PC-3 (cell line): ENCODE measurements around the gene RNU7-1. TPM values are rescaled to one million over a fixed set of nuclear protein-coding genes. Genes with fewer than 3 reads are reported as not detected.

Experiments used
- ATAC-seq: fragments of 200-7000 bp; cut with Tn5 transposase; 2 replicates; pipeline ENCODE4 v1.9.1; 2020; ENCODE audit warnings: mild to moderate bottlenecking, moderate library complexity
- BruUV-seq: library from RNA; stranded (reverse); fragments of 400-500 nt; replicated peaks from 2 replicates; lab custom pipeline; 2021; lab: Mats Ljungman, UMichigan
- CTCF ChIA-PET: fragments of 300-600 bp; sonication (Branson Sonifier 250); formaldehyde crosslinking; loops from one replicate; lab custom pipeline; 2022; ENCODE audit warnings: antibody characterized with exemption; lab: Charles Lee
- POLR2A ChIA-PET: fragments of 300-600 bp; sonication (Branson Sonifier 250); formaldehyde crosslinking; loops from one replicate; lab custom pipeline; 2022; ENCODE audit warnings: antibody characterized with exemption; ENCODE audit not compliant: unreplicated experiment; lab: Charles Lee
- DNase-seq: peaks from one replicate; pipeline ENCODE4 v3.0.0-alpha.2; 2015
- H2AFZ ChIP-seq: fragments of 300-600 bp; sonication (generic); 2 replicates; pipeline ENCODE4 v1.6.0; 2016; ENCODE audit warnings: antibody characterized with exemption, low read length
- H3F3A ChIP-seq: fragments of 300-600 bp; sonication (generic); one replicate; pipeline ENCODE4 v1.6.0; 2017; ENCODE audit warnings: antibody characterized with exemption, low read length, control low read depth, mild to moderate bottlenecking; ENCODE audit not compliant: unreplicated experiment
- H3K27ac ChIP-seq: fragments of 300-600 bp; sonication (generic); 2 replicates; pipeline ENCODE4 v1.5.1; 2016; ENCODE audit warnings: mild to moderate bottlenecking, low read length
- H3K27me3 ChIP-seq: fragments of 300-600 bp; sonication (generic); 2 replicates; pipeline ENCODE4 v1.6.1; 2016; ENCODE audit warnings: low read length, mixed read lengths
- H3K36me3 ChIP-seq: fragments of 300-600 bp; sonication (generic); 2 replicates; pipeline ENCODE4 v1.6.1; 2016; ENCODE audit warnings: low read depth, mixed run types, low read length, mixed read lengths
- H3K4me1 ChIP-seq: fragments of 300-600 bp; sonication (generic); 2 replicates; pipeline ENCODE4 v1.5.1; 2016; ENCODE audit warnings: low read length; ENCODE audit not compliant: insufficient read depth
- H3K4me2 ChIP-seq: fragments of 300-600 bp; sonication (generic); 2 replicates; pipeline ENCODE4 v1.6.0; 2016; ENCODE audit warnings: low read length
- H3K4me3 ChIP-seq: fragments of 300-600 bp; sonication (generic); 2 replicates; pipeline ENCODE4 v1.5.1; 2016; ENCODE audit warnings: mild to moderate bottlenecking, low read length, mixed read lengths
- H3K79me2 ChIP-seq: fragments of 300-600 bp; sonication (generic); 2 replicates; pipeline ENCODE4 v1.6.1; 2017; ENCODE audit warnings: low read length, mixed read lengths
- H3K9ac ChIP-seq: fragments of 300-600 bp; sonication (generic); 2 replicates; pipeline ENCODE4 v1.6.0; 2016; ENCODE audit warnings: mild to moderate bottlenecking, low read length
- H3K9me2 ChIP-seq: fragments of 300-600 bp; sonication (generic); replicated peaks from 2 replicates; pipeline ENCODE4 v1.6.1; 2016; ENCODE audit warnings: mixed run types, low read length, mixed read lengths
- H3K9me3 ChIP-seq: fragments of 300-600 bp; sonication (generic); 2 replicates; pipeline ENCODE4 v1.6.1; 2016; ENCODE audit warnings: low read length, mixed read lengths
- H4K20me1 ChIP-seq: fragments of 300-600 bp; sonication (generic); 2 replicates; pipeline ENCODE4 v1.6.1; 2016; ENCODE audit warnings: low read length, mixed read lengths
- EZH2 ChIP-seq: fragments of 300-600 bp; sonication (generic); IDR thresholded peaks from one replicate; pipeline ENCODE4 v1.6.1; 2017; ENCODE audit warnings: antibody characterized with exemption, mild to moderate bottlenecking, low read length; ENCODE audit not compliant: unreplicated experiment
- EZH2phosphoT487 ChIP-seq: fragments of 300-600 bp; sonication (generic); IDR thresholded peaks from 2 replicates; pipeline ENCODE4 v1.6.1; 2018; ENCODE audit warnings: mild to moderate bottlenecking, antibody characterized with exemption, low read length, borderline replicate concordance
- intact Hi-C: fragments of 100-400 bp; cut with micrococcal nuclease; formaldehyde crosslinking; loops from 2 replicates; pipeline ENCODE4 v1.9.0; 2023
- total RNA-seq: library from RNA; depleted of rRNA; stranded (reverse); fragments of >200 nt; gene quantifications from 2 replicates; pipeline ENCODE4 v1.2.3, GENCODE V29; 2014
- TF ChIP-seq, protein P1 (sequence below): fragments of 300-600 bp; sonication (generic); conservative IDR thresholded peaks from 2 replicates; pipeline ENCODE4 v1.5.1; 2017; ENCODE audit warnings: antibody characterized with exemption, low read depth, mild to moderate bottlenecking, low read length

The RNU7-1 gene
- total RNA-seq, 1 experiment from 2014 or later = not detected

DNA sequence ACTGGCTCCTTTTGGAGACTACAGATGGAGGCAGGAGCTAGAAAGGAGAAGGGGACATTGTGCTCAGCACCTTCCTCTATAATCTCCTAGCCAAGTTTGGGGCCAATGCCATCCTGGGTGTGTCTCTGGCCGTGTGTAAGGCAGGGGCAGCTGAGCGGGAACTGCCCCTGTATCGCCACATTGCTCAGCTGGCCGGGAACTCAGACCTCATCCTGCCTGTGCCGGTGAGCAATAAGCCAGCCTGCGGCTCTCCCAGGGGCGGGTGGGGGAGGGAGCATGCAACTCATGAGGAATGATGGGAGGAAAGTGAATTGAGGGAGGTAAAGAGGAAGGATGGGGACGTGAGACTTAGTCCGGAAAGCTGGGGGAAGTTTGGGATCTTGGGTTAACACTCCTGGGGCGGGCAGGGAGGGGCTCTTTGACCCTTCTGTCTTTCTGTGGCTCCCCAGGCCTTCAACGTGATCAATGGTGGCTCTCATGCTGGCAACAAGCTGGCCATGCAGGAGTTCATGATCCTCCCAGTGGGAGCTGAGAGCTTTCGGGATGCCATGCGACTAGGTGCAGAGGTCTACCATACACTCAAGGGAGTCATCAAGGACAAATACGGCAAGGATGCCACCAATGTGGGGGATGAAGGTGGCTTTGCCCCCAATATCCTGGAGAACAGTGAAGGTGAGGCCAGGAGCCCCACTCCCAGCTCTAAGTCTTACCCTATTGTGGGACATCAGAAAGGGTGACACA, 26.0 kb upstream of the RNU7-1 start:
- Histone ChIP-seq H3K9me2 (no peaks in the 10 kb centered on the region), H3K4me3 (no peak overlapping the region), H3K79me2 (peaks cover 15% of the 10 kb centered on the region), H3K27me3 (no peaks in the 10 kb centered on the region), H2AFZ (no peak overlapping the region), H3K9ac (no peak overlapping the region), H3K4me1 (0 out of 2 replicates have a peak, but pooled peaks cover 4% of the 10 kb centered on the region), H3K36me3 (no peaks in the 10 kb centered on the region), H4K20me1 (no peaks in the 10 kb centered on the region), H3K27ac (no peak overlapping the region), H3K9me3 (no peaks in the 10 kb centered on the region), H3K4me2 (no peak overlapping the region), H3F3A (no peaks in the 10 kb centered on the region)
- intact Hi-C loops = no loop called here
- DNase-seq = no peak
- TF ChIP-seq EZH2phosphoT487 = no peak
- TF ChIP-seq EZH2 = no peak
- TF ChIP-seq, protein P1, sequence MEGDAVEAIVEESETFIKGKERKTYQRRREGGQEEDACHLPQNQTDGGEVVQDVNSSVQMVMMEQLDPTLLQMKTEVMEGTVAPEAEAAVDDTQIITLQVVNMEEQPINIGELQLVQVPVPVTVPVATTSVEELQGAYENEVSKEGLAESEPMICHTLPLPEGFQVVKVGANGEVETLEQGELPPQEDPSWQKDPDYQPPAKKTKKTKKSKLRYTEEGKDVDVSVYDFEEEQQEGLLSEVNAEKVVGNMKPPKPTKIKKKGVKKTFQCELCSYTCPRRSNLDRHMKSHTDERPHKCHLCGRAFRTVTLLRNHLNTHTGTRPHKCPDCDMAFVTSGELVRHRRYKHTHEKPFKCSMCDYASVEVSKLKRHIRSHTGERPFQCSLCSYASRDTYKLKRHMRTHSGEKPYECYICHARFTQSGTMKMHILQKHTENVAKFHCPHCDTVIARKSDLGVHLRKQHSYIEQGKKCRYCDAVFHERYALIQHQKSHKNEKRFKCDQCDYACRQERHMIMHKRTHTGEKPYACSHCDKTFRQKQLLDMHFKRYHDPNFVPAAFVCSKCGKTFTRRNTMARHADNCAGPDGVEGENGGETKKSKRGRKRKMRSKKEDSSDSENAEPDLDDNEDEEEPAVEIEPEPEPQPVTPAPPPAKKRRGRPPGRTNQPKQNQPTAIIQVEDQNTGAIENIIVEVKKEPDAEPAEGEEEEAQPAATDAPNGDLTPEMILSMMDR = no peak
- ChIA-PET POLR2A (no interaction called here), CTCF (no interaction called here)
- no peak for ATAC-seq
- BruUV-seq = no TSS peak

DNA sequence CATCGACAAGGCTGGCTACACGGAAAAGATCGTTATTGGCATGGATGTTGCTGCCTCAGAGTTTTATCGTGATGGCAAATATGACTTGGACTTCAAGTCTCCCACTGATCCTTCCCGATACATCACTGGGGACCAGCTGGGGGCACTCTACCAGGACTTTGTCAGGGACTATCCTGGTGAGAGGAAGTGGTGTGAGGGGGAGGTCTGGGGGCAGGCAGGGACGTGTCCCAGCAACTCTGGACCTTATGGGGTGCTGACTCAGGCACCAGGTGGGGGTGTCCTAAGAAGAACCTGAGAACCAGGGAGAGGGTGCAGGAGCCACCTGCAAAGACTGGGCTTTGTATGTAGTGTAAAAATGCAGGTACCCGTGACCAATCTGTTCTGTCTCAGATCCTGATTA, 24.0 kb upstream of the RNU7-1 start:
- Histone ChIP-seq H4K20me1 (no peaks in the 10 kb centered on the region), H3K4me3 (no peak overlapping the region), H3K27ac (no peak overlapping the region), H3K9me2 (no peaks in the 10 kb centered on the region), H3K27me3 (no peaks in the 10 kb centered on the region), H3K9ac (no peak overlapping the region), H3K4me2 (no peak overlapping the region), H3K36me3 (no peaks in the 10 kb centered on the region), H3K9me3 (no peaks in the 10 kb centered on the region), H3K79me2 (peaks cover 14% of the 10 kb centered on the region), H2AFZ (no peak overlapping the region), H3K4me1 (peaks cover 7% of the 10 kb centered on the region), H3F3A (no peaks in the 10 kb centered on the region)
- DNase-seq (no peak), ATAC-seq (no peak)
- BruUV-seq = no TSS peak
- ChIA-PET POLR2A (no interaction called here), CTCF (no interaction called here)
- TF ChIP-seq EZH2 = no peak
- TF ChIP-seq, protein P1 = 0 out of 2 replicates have a peak, but pooled peaks have one; percentile 20
- no peak for TF ChIP-seq EZH2phosphoT487
- intact Hi-C loops = no loop called here

DNA sequence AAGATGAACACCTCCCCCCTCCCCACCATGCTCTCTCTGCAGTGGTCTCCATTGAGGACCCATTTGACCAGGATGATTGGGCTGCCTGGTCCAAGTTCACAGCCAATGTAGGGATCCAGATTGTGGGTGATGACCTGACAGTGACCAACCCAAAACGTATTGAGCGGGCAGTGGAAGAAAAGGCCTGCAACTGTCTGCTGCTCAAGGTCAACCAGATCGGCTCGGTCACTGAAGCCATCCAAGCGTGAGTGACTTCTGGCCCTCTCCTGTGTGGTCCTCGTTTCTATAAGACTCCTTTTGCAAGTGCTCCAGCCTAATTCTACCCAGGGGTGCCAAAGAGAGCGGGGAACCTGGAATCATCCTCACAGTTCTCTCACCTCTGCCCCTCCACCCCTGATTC, 22.1 kb upstream of the RNU7-1 start:
- H3K79me2 ChIP-seq = no peaks in the 10 kb centered on the region
- no peak overlapping the region for H2AFZ ChIP-seq
- DNase-seq (no peak), ATAC-seq (no peak)
- ChIA-PET CTCF (no interaction called here), POLR2A (no interaction called here)
- peaks cover 22% of the 10 kb centered on the region for H3K4me1 ChIP-seq
- H3K36me3 ChIP-seq = no peaks in the 10 kb centered on the region
- no peaks in the 10 kb centered on the region for H3K9me3 ChIP-seq
- H3K9me2 ChIP-seq = no peaks in the 10 kb centered on the region
- H3F3A ChIP-seq = no peaks in the 10 kb centered on the region
- BruUV-seq = no TSS peak
- no peaks in the 10 kb centered on the region for H3K27me3 ChIP-seq
- H4K20me1 ChIP-seq = no peaks in the 10 kb centered on the region
- H3K4me3 ChIP-seq = no peak overlapping the region
- TF ChIP-seq, protein P1 = no peak
- TF ChIP-seq EZH2 = no peak
- no peak for TF ChIP-seq EZH2phosphoT487
- H3K27ac ChIP-seq = no peak overlapping the region
- no peak overlapping the region for H3K4me2 ChIP-seq
- H3K9ac ChIP-seq = no peak overlapping the region
- intact Hi-C loops = no loop called here
